GM21529 (cell line): ENCODE measurements around the gene STAB2.

ENCODE experiments used
- ATAC-seq: cut with Tn5 transposase; IDR thresholded peaks from one replicate; pipeline ENCODE4 v1.9.1; 2021; ENCODE audit not compliant: unreplicated experiment

The STAB2 gene

GRCh38 chr12:103773109-103773910 lies 186.2 kb downstream of the STAB2 start:
- ATAC-seq = no peak

DNA sequence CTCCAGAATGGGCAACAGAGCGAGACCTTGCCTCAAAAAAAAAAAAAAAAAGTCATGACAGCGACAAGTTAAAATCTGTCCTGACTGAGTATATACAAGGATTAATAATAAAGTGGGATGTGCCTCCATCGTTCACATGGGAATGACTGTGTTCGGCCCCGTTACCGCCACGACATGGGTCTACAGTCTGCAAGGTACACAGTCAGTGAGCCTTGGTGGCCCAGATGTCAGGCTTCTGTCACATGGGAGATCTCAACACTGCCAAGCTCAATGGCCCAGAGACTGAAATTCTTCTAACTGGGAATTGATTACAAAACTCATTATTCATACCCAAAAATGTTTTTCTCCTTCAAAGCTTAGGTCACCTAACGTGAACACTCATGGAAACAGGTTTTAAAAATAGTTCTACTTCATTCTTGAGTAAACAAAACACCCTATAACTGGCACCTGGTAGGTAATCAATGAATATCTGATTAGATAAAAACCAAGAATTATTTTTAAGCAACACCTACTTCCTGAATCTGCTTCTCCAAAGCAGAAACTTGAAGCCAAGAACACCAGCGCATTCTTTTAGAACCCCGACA lies 188.0 kb downstream of the STAB2 start:
- no peak for ATAC-seq

DNA sequence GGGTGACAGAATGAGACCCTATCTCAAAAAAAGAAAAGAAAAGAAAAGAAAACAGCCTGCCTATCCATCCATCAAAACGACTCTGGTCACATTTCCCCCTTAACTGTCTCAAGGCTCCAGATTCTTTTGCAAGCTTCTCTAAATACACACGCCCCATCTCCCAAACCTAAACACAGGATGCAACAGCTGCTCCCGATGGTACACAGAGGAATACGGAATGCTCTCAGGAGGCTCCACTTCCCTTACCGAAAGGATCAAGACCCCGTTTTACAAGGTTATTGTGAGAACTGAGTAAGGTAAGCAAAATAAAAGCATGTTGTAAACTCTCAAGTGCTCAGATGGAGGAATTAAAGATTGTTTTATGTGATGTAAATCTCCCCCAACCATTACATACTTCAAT lies 191.7 kb downstream of the STAB2 start:
- no peak for ATAC-seq

DNA sequence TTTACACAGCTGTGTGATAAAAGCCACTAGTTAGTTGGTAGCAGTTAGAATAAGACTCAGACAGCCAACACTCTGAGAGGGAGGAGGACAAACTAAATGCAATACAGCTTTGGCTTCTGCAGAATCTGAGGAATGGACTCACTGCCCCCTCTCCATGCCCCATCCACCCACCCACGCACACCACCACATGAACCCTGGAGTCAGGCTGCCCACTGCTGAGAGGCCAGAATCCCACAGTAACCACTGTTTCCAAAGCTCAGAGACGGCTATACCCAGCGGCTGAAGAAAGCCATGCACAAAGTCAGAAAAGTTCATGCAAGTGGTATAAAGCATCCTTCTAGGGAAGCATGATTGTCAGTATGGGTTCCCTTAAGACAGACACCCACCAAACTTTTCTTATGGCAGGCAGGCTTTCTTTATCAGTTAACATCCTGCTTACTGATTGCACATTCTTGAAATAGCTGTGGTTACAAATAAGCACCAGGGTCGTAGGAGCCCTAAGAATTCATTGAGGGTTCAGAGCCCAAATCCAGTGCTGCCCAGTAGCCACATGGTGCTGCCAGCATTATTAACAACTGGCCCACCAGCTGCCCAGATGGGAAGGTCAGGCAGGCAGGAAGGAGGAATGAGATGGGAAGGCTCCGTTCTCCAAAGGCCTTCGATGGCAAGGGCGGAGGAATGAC lies 192.5 kb downstream of the STAB2 start:
- ATAC-seq = no peak

DNA sequence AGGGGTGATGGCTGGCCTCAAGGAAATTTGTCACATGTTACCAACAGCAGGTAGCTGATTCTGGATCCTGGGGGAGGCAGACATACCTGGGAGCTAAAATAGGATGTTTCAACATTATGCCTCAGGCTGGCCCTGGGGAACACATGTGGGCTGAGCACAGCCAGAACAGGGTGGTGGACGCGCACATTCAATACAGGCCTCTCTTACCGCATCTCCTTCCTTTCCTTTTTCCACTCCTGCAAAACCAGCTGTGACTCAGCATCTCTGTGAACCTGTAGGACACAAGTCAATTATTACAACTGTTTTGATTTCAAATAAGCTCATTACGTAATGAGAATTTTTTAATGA lies 193.0 kb downstream of the STAB2 start:
- no peak for ATAC-seq

GRCh38 chr12:103780992-103781391 lies 193.9 kb downstream of the STAB2 start:
- no peak for ATAC-seq

DNA sequence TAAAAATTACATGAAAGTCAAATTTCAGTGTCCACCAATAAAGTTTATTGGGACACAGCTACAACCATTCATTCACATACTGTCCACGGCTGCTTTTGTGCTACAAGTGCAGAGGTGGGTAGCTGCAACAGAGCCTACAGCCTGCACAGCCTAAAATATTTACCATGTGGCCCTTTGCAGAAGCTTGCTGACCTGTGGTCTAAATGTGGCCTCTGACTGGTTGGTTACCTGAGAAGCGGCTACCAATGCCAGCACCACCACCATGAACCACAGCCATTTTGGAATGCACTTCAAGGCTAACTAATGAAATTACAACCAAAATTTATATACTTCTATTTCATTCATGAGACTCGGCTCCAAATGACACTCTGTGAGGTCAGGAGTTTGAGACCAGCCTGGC lies 195.3 kb downstream of the STAB2 start:
- ATAC-seq = no peak

DNA sequence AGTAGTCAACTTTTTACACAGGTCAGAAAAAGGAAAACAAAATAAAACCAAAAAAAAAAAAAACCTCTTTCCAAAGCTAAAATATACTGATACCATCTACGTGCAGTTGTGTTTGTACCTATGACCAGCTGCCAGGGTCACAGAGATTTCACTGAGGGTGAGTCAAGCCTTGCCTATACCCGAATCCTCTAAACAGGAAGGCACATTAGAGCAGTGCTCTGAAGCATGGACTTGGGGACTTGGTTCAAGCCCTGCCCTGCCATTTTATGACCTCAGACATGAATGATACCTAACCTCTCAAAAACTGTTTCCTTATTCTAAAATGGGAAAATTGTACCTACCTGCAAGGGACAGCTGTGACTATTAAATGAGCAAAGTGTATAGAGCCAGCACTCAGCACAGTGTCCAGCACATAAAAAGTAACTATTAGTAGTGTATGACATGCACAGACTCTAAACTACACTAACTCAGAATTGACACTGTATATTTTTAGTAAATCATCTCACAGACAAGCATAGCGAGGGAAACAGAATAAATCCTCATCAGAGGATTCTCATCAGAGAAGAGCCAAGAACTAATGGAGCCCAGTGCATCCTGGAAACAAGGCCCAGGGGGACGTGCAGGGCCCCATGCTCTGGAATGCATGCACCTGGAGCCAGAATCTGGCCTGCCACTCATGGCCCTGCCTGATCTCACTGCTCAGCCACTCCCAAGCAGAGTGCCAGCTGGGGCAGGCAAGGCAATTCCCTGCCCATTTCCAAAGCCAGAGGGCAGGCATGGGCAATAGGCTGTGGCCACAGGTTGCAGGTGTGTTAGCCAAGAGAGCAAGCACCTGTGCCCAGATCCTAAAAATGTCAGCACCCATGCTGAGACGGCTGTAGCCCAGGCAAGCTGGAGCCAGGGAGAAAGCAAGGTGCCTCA lies 196.9 kb downstream of the STAB2 start:
- no peak for ATAC-seq

- ATAC-seq = no peak
Observed at GRCh38 chr12:103785243-103786031, 198.4 kb downstream of the STAB2 start.

GRCh38 chr12:103786201-103786600 lies 199.1 kb downstream of the STAB2 start:
- no peak for ATAC-seq

GRCh38 chr12:103791350-103791920 lies 204.4 kb downstream of the STAB2 start:
- ATAC-seq = no peak

- no peak for ATAC-seq
Observed at GRCh38 chr12:103793046-103793445, 206.0 kb downstream of the STAB2 start.

DNA sequence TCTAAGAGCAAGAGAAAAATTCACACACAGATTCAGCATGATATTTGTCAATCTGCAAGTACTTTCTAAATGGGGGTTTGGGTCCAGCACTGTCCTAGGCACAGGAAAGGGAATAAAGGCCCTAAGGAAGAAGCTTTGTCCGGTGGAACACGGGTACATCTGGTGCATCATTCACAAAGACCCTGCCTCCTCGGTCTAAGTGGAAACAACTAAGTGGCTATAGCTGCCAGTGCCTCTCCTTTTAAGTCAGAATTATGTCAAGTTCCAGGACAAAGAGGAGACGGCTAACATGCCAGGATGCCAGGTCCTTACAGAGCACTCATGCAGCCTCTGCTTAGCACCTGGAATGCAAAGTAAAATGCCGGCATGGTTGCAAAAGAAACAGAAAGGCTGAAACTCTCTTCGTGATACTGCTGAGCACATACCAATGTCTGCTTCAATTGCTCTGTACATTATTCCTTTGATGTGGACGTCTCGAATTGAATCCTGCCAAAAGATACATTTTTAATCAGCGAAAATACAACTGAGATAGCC lies 206.5 kb downstream of the STAB2 start:
- no peak for ATAC-seq

DNA sequence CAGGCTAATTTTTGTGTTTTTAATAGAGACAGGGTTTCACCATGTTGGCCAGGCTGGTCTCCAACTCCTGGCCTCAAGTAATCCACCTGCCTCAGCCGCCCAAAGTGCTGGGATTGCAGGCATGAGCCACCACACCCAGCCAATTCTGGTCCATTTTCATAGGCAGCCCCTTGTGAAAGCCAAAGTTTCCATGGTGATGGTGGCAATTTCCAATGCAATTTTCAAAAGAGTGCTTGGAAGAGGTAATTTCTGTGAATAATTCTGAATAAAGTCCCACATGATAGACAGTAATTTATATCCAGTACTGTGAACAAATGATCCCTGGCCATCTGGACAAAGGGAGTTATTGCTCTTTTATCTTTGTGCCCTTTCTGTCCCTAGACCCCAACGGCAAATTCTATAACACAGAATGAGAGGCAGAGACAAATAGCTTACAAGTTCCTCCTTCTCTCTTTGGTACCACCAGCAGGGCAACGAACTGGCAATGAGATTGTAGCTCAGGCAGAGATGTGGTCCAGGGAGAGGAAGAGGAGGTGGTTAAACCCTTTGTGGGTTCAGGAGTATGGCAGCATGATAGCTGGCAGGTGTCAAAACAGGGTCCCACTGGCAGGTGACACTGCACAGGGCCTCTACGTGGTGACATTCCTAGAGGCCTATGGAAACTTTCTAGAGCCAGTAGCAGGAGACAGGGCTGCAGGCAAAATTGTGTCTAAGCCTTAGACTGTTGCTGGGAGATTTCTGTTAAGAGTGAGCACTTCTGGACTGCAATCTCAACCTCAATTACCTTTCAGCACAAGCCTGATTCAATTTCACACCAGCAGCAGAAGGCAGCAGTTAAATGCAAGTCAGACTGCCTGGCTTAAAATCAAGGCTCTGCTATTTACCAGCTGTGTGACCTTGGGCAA lies 207.5 kb downstream of the STAB2 start:
- no peak for ATAC-seq

GRCh38 chr12:103798586-103798985 lies 211.5 kb downstream of the STAB2 start:
- ATAC-seq = no peak

GRCh38 chr12:103799504-103799856 lies 212.4 kb downstream of the STAB2 start:
- no peak for ATAC-seq

GRCh38 chr12:103799857-103800771 lies 213.0 kb downstream of the STAB2 start:
- no peak for ATAC-seq
